PC-9 (cell line): ENCODE measurements around the gene SNX33.

ENCODE experiments used
- CTCF ChIP-seq: fragments of 200-600 bp; sonication (generic); conservative IDR thresholded peaks from 2 replicates; pipeline ENCODE4 v1.6.1; 2017; ENCODE audit warnings: mixed run types, antibody characterized with exemption, mild to moderate bottlenecking, moderate library complexity
- EZH2 ChIP-seq: fragments of 200-600 bp; sonication (generic); IDR thresholded peaks from 2 replicates; pipeline ENCODE4 v1.8.0; 2017; ENCODE audit warnings: antibody characterized with exemption, low read depth

GRCh38 chr15:75637245-75638009 is 10.3 kb upstream of the SNX33 start:
- TF ChIP-seq CTCF = no peak
- TF ChIP-seq EZH2 = no peak
